GM10266 (cell line): Measurements from ENCODE around the gene LRRC3B.

Source experiments
- DNase-seq: peaks from one replicate; pipeline ENCODE4 v3.0.0; 2012; ENCODE audit errors: extremely low spot score
- TF ChIP-seq, protein P1 (sequence below): IDR thresholded peaks from 2 replicates; pipeline ENCODE4 v1.5.1; 2012; ENCODE audit warnings: mild to moderate bottlenecking, low read depth; ENCODE audit not compliant: control insufficient read depth, insufficient read depth; ENCODE audit errors: missing control alignments

Gene LRRC3B

DNA sequence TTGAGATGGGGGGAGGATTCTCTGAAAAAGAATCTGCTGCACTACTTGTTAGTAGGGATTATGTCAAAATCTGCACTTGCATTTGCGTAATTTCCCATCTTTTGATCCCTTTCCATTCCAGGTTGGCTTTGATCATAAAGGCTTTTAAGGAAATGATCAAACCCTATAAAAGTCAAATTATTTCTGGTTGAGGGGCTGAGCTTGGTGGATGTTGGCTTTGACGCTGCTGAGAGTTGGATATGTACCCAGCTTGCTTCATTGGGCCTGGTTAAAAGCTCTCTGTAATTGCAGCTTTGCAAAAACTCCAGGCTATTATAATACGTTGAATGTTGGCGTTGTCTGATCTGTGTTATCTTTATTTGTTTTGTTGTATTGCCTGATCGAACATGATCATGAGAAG is 12.0 kb downstream of the LRRC3B start:
- no peak for DNase-seq
- TF ChIP-seq, protein P1, sequence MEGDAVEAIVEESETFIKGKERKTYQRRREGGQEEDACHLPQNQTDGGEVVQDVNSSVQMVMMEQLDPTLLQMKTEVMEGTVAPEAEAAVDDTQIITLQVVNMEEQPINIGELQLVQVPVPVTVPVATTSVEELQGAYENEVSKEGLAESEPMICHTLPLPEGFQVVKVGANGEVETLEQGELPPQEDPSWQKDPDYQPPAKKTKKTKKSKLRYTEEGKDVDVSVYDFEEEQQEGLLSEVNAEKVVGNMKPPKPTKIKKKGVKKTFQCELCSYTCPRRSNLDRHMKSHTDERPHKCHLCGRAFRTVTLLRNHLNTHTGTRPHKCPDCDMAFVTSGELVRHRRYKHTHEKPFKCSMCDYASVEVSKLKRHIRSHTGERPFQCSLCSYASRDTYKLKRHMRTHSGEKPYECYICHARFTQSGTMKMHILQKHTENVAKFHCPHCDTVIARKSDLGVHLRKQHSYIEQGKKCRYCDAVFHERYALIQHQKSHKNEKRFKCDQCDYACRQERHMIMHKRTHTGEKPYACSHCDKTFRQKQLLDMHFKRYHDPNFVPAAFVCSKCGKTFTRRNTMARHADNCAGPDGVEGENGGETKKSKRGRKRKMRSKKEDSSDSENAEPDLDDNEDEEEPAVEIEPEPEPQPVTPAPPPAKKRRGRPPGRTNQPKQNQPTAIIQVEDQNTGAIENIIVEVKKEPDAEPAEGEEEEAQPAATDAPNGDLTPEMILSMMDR: no peak

DNA sequence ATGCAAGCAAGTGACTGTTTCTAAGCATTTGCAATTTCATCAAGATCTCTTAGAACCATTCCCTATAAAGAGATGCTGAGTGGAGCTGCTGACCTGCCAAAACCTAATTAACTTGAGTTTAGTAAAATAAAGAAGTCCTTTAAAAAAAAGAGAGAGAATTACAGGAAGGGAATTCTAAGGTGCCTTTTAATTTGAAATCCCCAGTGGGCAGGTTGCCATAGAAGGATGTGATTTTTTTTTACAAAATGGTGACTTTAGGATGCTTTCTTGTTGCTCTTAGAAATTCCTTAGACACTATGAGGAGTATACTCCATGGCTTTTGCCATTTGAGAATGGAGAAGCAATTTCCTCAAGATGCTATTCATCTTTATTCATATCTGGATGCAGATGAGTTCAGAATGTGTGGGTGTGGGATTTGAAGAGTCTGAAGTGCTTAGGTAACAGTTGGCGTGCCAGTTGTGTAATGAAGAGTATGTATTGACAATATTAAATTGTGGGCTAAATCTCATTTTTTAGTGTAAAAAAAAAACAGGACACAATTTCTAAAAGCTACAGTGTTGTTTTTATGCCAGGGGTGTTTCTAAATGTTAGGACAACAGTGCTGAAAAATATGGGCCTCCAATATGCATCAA is 13.6 kb downstream of the LRRC3B start:
- TF ChIP-seq, protein P1: no peak
- DNase-seq: no peak

DNA sequence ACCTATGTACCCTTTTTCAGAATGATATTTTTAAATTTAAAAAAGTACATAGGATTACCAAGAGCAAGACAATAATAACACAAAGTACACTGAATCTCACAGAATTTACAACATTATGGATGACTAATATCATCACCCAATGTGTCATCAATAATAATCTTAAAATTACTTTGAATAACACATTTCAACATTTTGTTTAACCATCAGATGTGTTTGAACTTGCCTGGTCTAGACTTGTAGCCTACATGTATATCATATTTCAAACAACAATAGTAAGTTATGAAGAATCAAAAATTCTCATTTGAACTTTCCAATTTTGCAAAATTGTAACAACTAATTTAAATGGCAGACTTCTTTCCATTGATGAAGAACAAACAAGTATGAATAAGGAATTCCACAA is 15.1 kb downstream of the LRRC3B start:
- DNase-seq: no peak
- TF ChIP-seq, protein P1: no peak

DNA sequence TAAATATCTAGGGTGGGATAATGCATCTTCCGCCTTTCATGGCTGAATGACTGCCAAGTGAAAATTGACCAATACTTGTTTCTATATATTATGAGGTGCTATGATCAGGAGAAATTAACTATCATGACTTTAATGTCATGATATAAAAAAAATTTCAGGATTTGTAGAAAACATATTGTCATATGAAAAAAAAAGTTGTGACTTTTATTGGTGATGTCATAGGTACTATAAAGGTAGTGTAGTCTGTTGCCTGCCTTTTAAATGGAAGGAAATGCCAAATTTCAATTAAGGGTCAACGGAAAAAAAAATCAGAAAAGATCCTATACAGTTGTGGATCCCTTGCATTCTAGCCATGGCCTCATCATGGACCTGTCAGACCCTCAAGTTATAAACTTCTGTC is 15.5 kb downstream of the LRRC3B start:
- TF ChIP-seq, protein P1: no peak
- no peak for DNase-seq

DNA sequence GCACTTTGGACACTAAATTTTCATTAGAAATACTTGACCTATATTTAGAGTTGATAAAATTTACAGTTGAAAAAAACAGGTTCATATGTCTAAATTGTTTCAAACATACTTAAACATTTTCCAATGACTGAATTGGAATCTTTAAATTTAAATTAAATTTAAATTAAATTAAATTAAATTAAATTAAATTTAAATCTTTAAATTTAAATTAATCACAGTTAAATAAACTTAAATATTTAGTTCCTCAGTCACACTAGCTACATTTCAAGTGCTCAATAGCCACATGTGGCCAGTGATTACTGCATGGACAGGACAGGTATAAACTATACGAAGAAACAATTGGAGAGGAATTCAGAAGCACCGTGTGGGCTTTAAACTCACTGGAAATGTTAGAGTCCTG is 16.8 kb downstream of the LRRC3B start:
- TF ChIP-seq, protein P1: no peak
- no peak for DNase-seq

DNA sequence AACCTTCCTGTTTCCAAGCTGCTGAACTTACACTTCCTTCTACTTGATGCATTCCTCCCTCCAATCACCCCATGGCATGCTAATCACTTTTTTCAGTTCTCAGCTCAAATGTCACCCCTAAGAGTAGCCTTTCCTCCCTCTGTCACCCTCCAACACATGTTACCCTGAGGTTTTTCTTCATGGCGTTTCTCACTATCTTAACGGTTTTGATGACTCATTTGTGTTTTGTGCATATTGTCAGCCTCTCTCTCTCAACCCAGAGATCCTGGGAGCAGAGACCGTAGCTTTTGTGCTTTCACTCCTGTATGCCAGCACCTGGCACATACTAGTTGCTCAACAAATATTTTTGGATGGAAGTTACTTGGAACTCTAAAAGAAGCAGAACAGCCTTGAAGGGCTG is 24.5 kb downstream of the LRRC3B start:
- DNase-seq: no peak
- TF ChIP-seq, protein P1: no peak

DNA sequence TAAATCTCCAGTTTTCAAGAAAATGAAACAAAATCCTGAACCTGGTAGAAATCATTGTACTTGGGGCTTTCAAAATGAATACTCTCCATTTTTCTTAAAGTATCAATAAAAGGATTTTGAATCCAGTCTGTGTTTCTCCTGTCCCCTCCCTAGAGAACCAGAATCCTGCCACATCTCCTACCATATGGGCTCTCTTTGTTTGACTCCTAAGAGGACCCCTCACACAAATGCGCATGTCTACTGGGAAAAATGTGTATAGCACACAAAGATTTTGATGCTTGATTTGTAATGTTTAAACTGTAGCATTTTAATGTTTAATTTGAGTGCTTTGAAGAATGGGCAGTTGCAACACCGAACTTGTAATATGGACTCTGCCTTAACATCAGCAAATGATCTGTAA is 25.9 kb downstream of the LRRC3B start:
- DNase-seq: no peak
- TF ChIP-seq, protein P1: no peak
